B cell (primary cell): ENCODE results near the gene C6orf89. TPM values are rescaled to one million over a fixed set of nuclear protein-coding genes. Genes with fewer than 3 reads are reported as not detected.

Experiments used
- ATAC-seq: fragments of 200-7000 bp; cut with Tn5 transposase; one replicate; pipeline ENCODE4 v1.10.0; 2021; ENCODE audit warnings: low read depth, mild to moderate bottlenecking, moderate number of reproducible peaks, moderate library complexity
- CTCF ChIA-PET: fragments of 350-600 bp; sonication (Branson Sonifier 250); formaldehyde crosslinking; loops from one replicate; lab custom pipeline; 2021; ENCODE audit warnings: antibody characterized with exemption, inconsistent platforms; lab: Charles Lee
- POLR2A ChIA-PET: fragments of 350-600 bp; sonication (Branson Sonifier 250); formaldehyde crosslinking; loops from one replicate; lab custom pipeline; 2021; ENCODE audit warnings: antibody characterized with exemption; lab: Charles Lee
- DNase-seq: peaks from one replicate; pipeline ENCODE4 v3.0.0; 2013
- H2AFZ ChIP-seq: 2 replicates; pipeline ENCODE4 v1.6.1; 2012; ENCODE audit warnings: mild to moderate bottlenecking, low read depth, low read length; ENCODE audit not compliant: insufficient read depth, poor library complexity, severe bottlenecking
- H3K27ac ChIP-seq, 2 donors: 1 replicate in 1 of 2; 2 replicates in 1 of 2; pipeline ENCODE4 v1.5.1; 2012 to 2013; ENCODE audit warnings: low read length in 2 of 2, mild to moderate bottlenecking in 2 of 2, moderate library complexity in 1 of 2
- H3K27me3 ChIP-seq, 4 experiments: fragments of 200-600 bp in 1 of 4; sonication (generic) in 1 of 4; replicated peaks in 1 of 4; 1 replicate in 2 of 4; 2 replicates in 2 of 4; pipeline versions ENCODE4 v1.6.1 to v1.7.0; 2013 to 2016; ENCODE audit warnings: low read length in 3 of 4, mild to moderate bottlenecking in 2 of 4, mixed read lengths in 1 of 4, moderate library complexity in 1 of 4; ENCODE audit not compliant: insufficient read depth in 4 of 4, control insufficient read depth in 3 of 4; ENCODE audit errors: control extremely low read depth in 1 of 4
- H3K36me3 ChIP-seq, 2 experiments: replicated peaks in 1 of 2; 1 replicate in 1 of 2; 2 replicates in 1 of 2; pipeline versions ENCODE4 v1.6.1 to v1.7.1; 2013; ENCODE audit warnings: low read length in 1 of 2; ENCODE audit not compliant: insufficient read depth in 2 of 2, control insufficient read depth in 1 of 2; ENCODE audit errors: control extremely low read depth in 1 of 2, extremely low read depth in 1 of 2
- H3K4me1 ChIP-seq, 2 donors: fragments of 200-600 bp in 1 of 2; sonication (generic) in 1 of 2; 1 replicate in 1 of 2; 2 replicates in 1 of 2; pipeline versions ENCODE4 v1.5.1 to v1.6.1; 2013 to 2017; ENCODE audit warnings: low read length in 2 of 2; ENCODE audit not compliant: control insufficient read depth in 2 of 2, insufficient read depth in 2 of 2
- H3K4me2 ChIP-seq: replicated peaks from 2 replicates; pipeline ENCODE3; 2012; ENCODE audit warnings: mild to moderate bottlenecking, low read depth, low read length; ENCODE audit not compliant: poor library complexity, severe bottlenecking
- H3K4me3 ChIP-seq, 5 experiments: fragments of 200-600 bp in 1 of 5; sonication (generic) in 1 of 5; 1 replicate in 3 of 5; 2 replicates in 2 of 5; pipeline versions ENCODE4 v1.5.1 to v1.7.0; 2011 to 2016; ENCODE audit warnings: low read length in 4 of 5, mild to moderate bottlenecking in 4 of 5, low read depth in 2 of 5, control low read depth in 1 of 5, moderate library complexity in 1 of 5; ENCODE audit not compliant: insufficient read depth in 1 of 5; ENCODE audit errors: control extremely low read depth in 1 of 5, extremely low read depth in 1 of 5
- H3K79me2 ChIP-seq: fragments of 200-600 bp; sonication (generic); one replicate; pipeline ENCODE4 v1.6.0; 2016; ENCODE audit warnings: low read length; ENCODE audit not compliant: control insufficient read depth, insufficient read depth
- H3K9ac ChIP-seq: fragments of 200-600 bp; sonication (generic); 2 replicates; pipeline ENCODE4 v1.6.1; 2017; ENCODE audit warnings: mild to moderate bottlenecking, low read length, moderate library complexity
- H3K9me3 ChIP-seq, 3 donors: one replicate each; pipeline versions ENCODE4 v1.6.1 to v1.7.1; 2013; ENCODE audit warnings: low read length in 2 of 3; ENCODE audit not compliant: control insufficient read depth in 2 of 3, insufficient read depth in 1 of 3; ENCODE audit errors: control extremely low read depth in 1 of 3
- H4K20me1 ChIP-seq: 2 replicates; pipeline ENCODE4 v1.6.0; 2012; ENCODE audit warnings: mild to moderate bottlenecking, low read length; ENCODE audit not compliant: insufficient read depth, control insufficient read depth, poor library complexity, severe bottlenecking
- H3K27ac Mint-ChIP-seq: one replicate; pipeline ENCODE4 v1.8.0; 2021; ENCODE audit warnings: mixed read lengths
- H3K27me3 Mint-ChIP-seq: one replicate; pipeline ENCODE4 v1.8.0; 2021; ENCODE audit warnings: mixed read lengths
- H3K4me1 Mint-ChIP-seq: one replicate; pipeline ENCODE4 v1.8.0; 2021; ENCODE audit warnings: mixed read lengths
- H3K4me3 Mint-ChIP-seq: one replicate; pipeline ENCODE4 v1.8.0; 2021; ENCODE audit warnings: mixed read lengths
- H3K9me3 Mint-ChIP-seq: one replicate; pipeline ENCODE4 v1.8.0; 2022; ENCODE audit warnings: mixed read lengths; ENCODE audit not compliant: insufficient read depth
- CTCF ChIP-seq: fragments of 200-600 bp; IDR thresholded peaks from one replicate; pipeline ENCODE4 v1.8.0; 2022; ENCODE audit warnings: antibody characterized with exemption, mild to moderate bottlenecking
- EZH2 ChIP-seq: IDR thresholded peaks from 2 replicates; pipeline ENCODE4 v1.6.1; 2012; ENCODE audit warnings: borderline replicate concordance, low read depth, mild to moderate bottlenecking, moderate library complexity, low read length; ENCODE audit not compliant: insufficient read depth, poor library complexity, severe bottlenecking
- WGBS: methylation state at CpG from one replicate; pipeline ENCODE4 v1.1.5; 2013; ENCODE audit warnings: missing lambda C conversion rate; ENCODE audit not compliant: insufficient coverage; 5-methylcytosine and 5-hydroxymethylcytosine counted together
- intact Hi-C: fragments of 100-400 bp; cut with micrococcal nuclease; formaldehyde crosslinking; loops from one replicate; pipeline ENCODE4 v1.10.0; 2022
- polyA plus RNA-seq: library from polyadenylated mRNA; depleted of rRNA; stranded (reverse); fragments of >200 nt; gene quantifications from 2 replicates; pipeline ENCODE4 v1.2.3, GENCODE V29; 2012
- total RNA-seq, 2 donors: library from RNA; stranded (reverse); fragments of 120-200 nt in 1 of 2; gene quantifications; 1 replicate in 1 of 2; 2 replicates in 1 of 2; pipeline versions ENCODE4 v1.2.3 to v1.2.4, GENCODE V29; 2013 to 2022

C6orf89 gene
- total and polyA plus RNA-seq, 2 donors (not counting 1 experiment from before 2014, with no cell fraction given), result 13.0 to 35.3 TPM

DNA sequence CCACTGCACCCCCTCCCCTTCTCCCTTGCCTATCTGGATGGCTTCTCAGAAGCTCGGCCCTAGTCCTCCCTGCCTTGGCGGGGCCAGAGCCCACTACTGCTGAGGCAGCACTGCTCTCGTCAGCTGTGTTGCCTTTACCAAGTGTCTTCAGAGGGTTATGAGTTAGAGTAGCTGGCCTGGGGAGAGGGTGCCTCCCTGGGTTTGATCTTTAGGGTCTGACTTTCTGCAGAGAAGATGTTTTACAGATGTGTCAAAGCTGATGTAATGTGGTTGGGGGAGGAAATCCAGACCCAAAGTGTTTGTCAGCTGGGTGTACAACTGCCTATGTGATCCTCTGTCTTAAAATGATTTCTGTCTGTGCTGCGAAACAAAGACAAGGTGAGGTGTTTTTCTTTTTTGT is 38.4 kb downstream of the C6orf89 start:
- Histone ChIP-seq H3K4me2 (no peak overlapping the region), H2AFZ (no peak overlapping the region), H3K79me2 (no peaks in the 10 kb centered on the region), H4K20me1 (no peaks in the 10 kb centered on the region), H3K9me3 (no peaks in the 10 kb centered on the region), H3K4me1 (no peaks in the 10 kb centered on the region), H3K27me3 (no peaks in the 10 kb centered on the region), H3K9ac (no peak overlapping the region), H3K27ac (no peak overlapping the region), H3K4me3 (no peak overlapping the region), H3K36me3 (peaks cover 0 to 50% of the 10 kb centered on the region in 2 experiments)
- no peaks in the 10 kb centered on the region for H3K27me3 Mint-ChIP-seq
- 98% methylated on average over 4 of the region's 4 CpGs for WGBS
- H3K27ac Mint-ChIP-seq, result no peak overlapping the region
- ATAC-seq, result no peak
- intact Hi-C loops, result no loop called here
- no peak overlapping the region for H3K4me3 Mint-ChIP-seq
- peaks cover 5% of the 10 kb centered on the region for H3K4me1 Mint-ChIP-seq
- no peak for DNase-seq
- no peaks in the 10 kb centered on the region for H3K9me3 Mint-ChIP-seq
- no peak for TF ChIP-seq CTCF
- TF ChIP-seq EZH2, result no peak
- POLR2A ChIA-PET, result no interaction called here
- CTCF ChIA-PET, result interaction anchor here (0.6 to 0.8 kb wide), 2 partner anchors 53 to 402 kb away, joined by 3 read pairs; no protein-coding TSS in a partner anchor

DNA sequence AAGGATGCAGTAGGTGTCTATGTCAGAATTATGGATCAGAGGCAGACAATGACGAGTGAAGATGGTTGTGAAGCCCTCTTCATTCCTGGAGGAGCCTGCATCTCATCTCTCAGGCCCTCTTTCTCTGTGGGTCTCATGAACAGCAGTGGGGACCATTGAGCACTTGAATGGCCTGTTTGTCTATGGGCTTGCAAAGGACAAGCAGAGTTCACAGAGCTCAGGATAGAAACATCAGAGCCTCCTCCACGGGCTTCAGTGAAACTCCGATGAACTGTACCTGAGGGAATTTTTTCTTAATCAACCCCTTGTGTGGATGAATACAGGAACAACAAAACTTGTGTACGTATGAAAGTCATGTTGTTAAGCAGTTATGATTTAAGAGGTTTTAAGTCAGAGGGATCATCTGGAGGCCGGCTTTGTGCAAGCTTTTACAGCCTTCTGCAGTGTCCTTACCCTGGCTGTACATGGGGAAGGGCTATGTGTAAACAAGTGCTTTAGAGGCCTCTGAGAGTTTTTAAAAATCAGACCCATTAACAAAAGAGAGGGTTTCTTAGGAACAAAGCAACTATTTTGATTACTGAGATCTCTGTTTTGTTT is 39.1 kb downstream of the C6orf89 start:
- DNase-seq (no peak), ATAC-seq (no peak)
- Histone ChIP-seq H3K9ac (no peak overlapping the region), H3K4me1 (no peaks in the 10 kb centered on the region), H3K4me2 (no peak overlapping the region), H3K4me3 (no peak overlapping the region), H4K20me1 (no peaks in the 10 kb centered on the region), H3K27ac (no peak overlapping the region), H3K27me3 (no peaks in the 10 kb centered on the region), H3K36me3 (peaks cover 0 to 43% of the 10 kb centered on the region in 2 experiments), H3K9me3 (no peaks in the 10 kb centered on the region), H2AFZ (no peak overlapping the region), H3K79me2 (no peaks in the 10 kb centered on the region)
- H3K4me3 Mint-ChIP-seq, result no peak overlapping the region
- peaks cover 5% of the 10 kb centered on the region for H3K4me1 Mint-ChIP-seq
- no peaks in the 10 kb centered on the region for H3K27me3 Mint-ChIP-seq
- 95% methylated on average over 3 of the region's 5 CpGs for WGBS
- TF ChIP-seq EZH2, result no peak
- no peak for TF ChIP-seq CTCF
- intact Hi-C loops, result no loop called here
- CTCF ChIA-PET, result interaction anchor here (0.6 to 0.8 kb wide), 2 partner anchors 52 to 401 kb away, joined by 3 read pairs; no protein-coding TSS in a partner anchor
- POLR2A ChIA-PET, result no interaction called here
- no peak overlapping the region for H3K27ac Mint-ChIP-seq
- no peaks in the 10 kb centered on the region for H3K9me3 Mint-ChIP-seq
